B cell (primary cell): ENCODE measurements around the gene ARMC12. TPM values are rescaled to one million over a fixed set of nuclear protein-coding genes. Genes with fewer than 3 reads are reported as not detected.

ENCODE experiments used
- ATAC-seq: fragments of 200-7000 bp; cut with Tn5 transposase; one replicate; pipeline ENCODE4 v1.10.0; 2021; ENCODE audit warnings: low read depth, mild to moderate bottlenecking, moderate number of reproducible peaks, moderate library complexity
- CTCF ChIA-PET: fragments of 350-600 bp; sonication (Branson Sonifier 250); formaldehyde crosslinking; loops from one replicate; lab custom pipeline; 2021; ENCODE audit warnings: antibody characterized with exemption, inconsistent platforms; lab: Charles Lee
- POLR2A ChIA-PET: fragments of 350-600 bp; sonication (Branson Sonifier 250); formaldehyde crosslinking; loops from one replicate; lab custom pipeline; 2021; ENCODE audit warnings: antibody characterized with exemption; lab: Charles Lee
- DNase-seq: peaks from one replicate; pipeline ENCODE4 v3.0.0; 2013
- H2AFZ ChIP-seq: 2 replicates; pipeline ENCODE4 v1.6.1; 2012; ENCODE audit warnings: mild to moderate bottlenecking, low read depth, low read length; ENCODE audit not compliant: insufficient read depth, poor library complexity, severe bottlenecking
- H3K27ac ChIP-seq, 2 donors: 1 replicate in 1 of 2; 2 replicates in 1 of 2; pipeline ENCODE4 v1.5.1; 2012 to 2013; ENCODE audit warnings: low read length in 2 of 2, mild to moderate bottlenecking in 2 of 2, moderate library complexity in 1 of 2
- H3K27me3 ChIP-seq, 4 experiments: fragments of 200-600 bp in 1 of 4; sonication (generic) in 1 of 4; replicated peaks in 1 of 4; 1 replicate in 2 of 4; 2 replicates in 2 of 4; pipeline versions ENCODE4 v1.6.1 to v1.7.0; 2013 to 2016; ENCODE audit warnings: low read length in 3 of 4, mild to moderate bottlenecking in 2 of 4, mixed read lengths in 1 of 4, moderate library complexity in 1 of 4; ENCODE audit not compliant: insufficient read depth in 4 of 4, control insufficient read depth in 3 of 4; ENCODE audit errors: control extremely low read depth in 1 of 4
- H3K36me3 ChIP-seq, 2 experiments: replicated peaks in 1 of 2; 1 replicate in 1 of 2; 2 replicates in 1 of 2; pipeline versions ENCODE4 v1.6.1 to v1.7.1; 2013; ENCODE audit warnings: low read length in 1 of 2; ENCODE audit not compliant: insufficient read depth in 2 of 2, control insufficient read depth in 1 of 2; ENCODE audit errors: control extremely low read depth in 1 of 2, extremely low read depth in 1 of 2
- H3K4me1 ChIP-seq, 2 donors: fragments of 200-600 bp in 1 of 2; sonication (generic) in 1 of 2; 1 replicate in 1 of 2; 2 replicates in 1 of 2; pipeline versions ENCODE4 v1.5.1 to v1.6.1; 2013 to 2017; ENCODE audit warnings: low read length in 2 of 2; ENCODE audit not compliant: control insufficient read depth in 2 of 2, insufficient read depth in 2 of 2
- H3K4me2 ChIP-seq: replicated peaks from 2 replicates; pipeline ENCODE3; 2012; ENCODE audit warnings: mild to moderate bottlenecking, low read depth, low read length; ENCODE audit not compliant: poor library complexity, severe bottlenecking
- H3K4me3 ChIP-seq, 5 experiments: fragments of 200-600 bp in 1 of 5; sonication (generic) in 1 of 5; 1 replicate in 3 of 5; 2 replicates in 2 of 5; pipeline versions ENCODE4 v1.5.1 to v1.7.0; 2011 to 2016; ENCODE audit warnings: low read length in 4 of 5, mild to moderate bottlenecking in 4 of 5, low read depth in 2 of 5, control low read depth in 1 of 5, moderate library complexity in 1 of 5; ENCODE audit not compliant: insufficient read depth in 1 of 5; ENCODE audit errors: control extremely low read depth in 1 of 5, extremely low read depth in 1 of 5
- H3K79me2 ChIP-seq: fragments of 200-600 bp; sonication (generic); one replicate; pipeline ENCODE4 v1.6.0; 2016; ENCODE audit warnings: low read length; ENCODE audit not compliant: control insufficient read depth, insufficient read depth
- H3K9ac ChIP-seq: fragments of 200-600 bp; sonication (generic); 2 replicates; pipeline ENCODE4 v1.6.1; 2017; ENCODE audit warnings: mild to moderate bottlenecking, low read length, moderate library complexity
- H3K9me3 ChIP-seq, 3 donors: one replicate each; pipeline versions ENCODE4 v1.6.1 to v1.7.1; 2013; ENCODE audit warnings: low read length in 2 of 3; ENCODE audit not compliant: control insufficient read depth in 2 of 3, insufficient read depth in 1 of 3; ENCODE audit errors: control extremely low read depth in 1 of 3
- H4K20me1 ChIP-seq: 2 replicates; pipeline ENCODE4 v1.6.0; 2012; ENCODE audit warnings: mild to moderate bottlenecking, low read length; ENCODE audit not compliant: insufficient read depth, control insufficient read depth, poor library complexity, severe bottlenecking
- H3K27ac Mint-ChIP-seq: one replicate; pipeline ENCODE4 v1.8.0; 2021; ENCODE audit warnings: mixed read lengths
- H3K27me3 Mint-ChIP-seq: one replicate; pipeline ENCODE4 v1.8.0; 2021; ENCODE audit warnings: mixed read lengths
- H3K4me1 Mint-ChIP-seq: one replicate; pipeline ENCODE4 v1.8.0; 2021; ENCODE audit warnings: mixed read lengths
- H3K4me3 Mint-ChIP-seq: one replicate; pipeline ENCODE4 v1.8.0; 2021; ENCODE audit warnings: mixed read lengths
- H3K9me3 Mint-ChIP-seq: one replicate; pipeline ENCODE4 v1.8.0; 2022; ENCODE audit warnings: mixed read lengths; ENCODE audit not compliant: insufficient read depth
- EZH2 ChIP-seq: IDR thresholded peaks from 2 replicates; pipeline ENCODE4 v1.6.1; 2012; ENCODE audit warnings: borderline replicate concordance, low read depth, mild to moderate bottlenecking, moderate library complexity, low read length; ENCODE audit not compliant: insufficient read depth, poor library complexity, severe bottlenecking
- WGBS: methylation state at CpG from one replicate; pipeline ENCODE4 v1.1.5; 2013; ENCODE audit warnings: missing lambda C conversion rate; ENCODE audit not compliant: insufficient coverage; 5-methylcytosine and 5-hydroxymethylcytosine counted together
- intact Hi-C: fragments of 100-400 bp; cut with micrococcal nuclease; formaldehyde crosslinking; loops from one replicate; pipeline ENCODE4 v1.10.0; 2022
- polyA plus RNA-seq: library from polyadenylated mRNA; depleted of rRNA; stranded (reverse); fragments of >200 nt; gene quantifications from 2 replicates; pipeline ENCODE4 v1.2.3, GENCODE V29; 2012
- total RNA-seq, 2 donors: library from RNA; stranded (reverse); fragments of 120-200 nt in 1 of 2; gene quantifications; 1 replicate in 1 of 2; 2 replicates in 1 of 2; pipeline versions ENCODE4 v1.2.3 to v1.2.4, GENCODE V29; 2013 to 2022
- TF ChIP-seq, protein P1 (sequence below): fragments of 200-600 bp; IDR thresholded peaks from one replicate; pipeline ENCODE4 v1.8.0; 2022; ENCODE audit warnings: antibody characterized with exemption, mild to moderate bottlenecking

ARMC12 gene
- total and polyA plus RNA-seq, 2 donors (not counting 1 experiment from before 2014, with no cell fraction given) = 0.52 to 2.8 TPM

- peak overlapping the region; percentile 60 for H2AFZ ChIP-seq
- H3K4me3 Mint-ChIP-seq = no peak overlapping the region
- no peaks in the 10 kb centered on the region for H3K9me3 ChIP-seq
- no peaks in the 10 kb centered on the region for H4K20me1 ChIP-seq
- no peak overlapping the region for H3K4me3 ChIP-seq
- no peaks in the 10 kb centered on the region for H3K27me3 ChIP-seq
- H3K27ac ChIP-seq = peak overlapping the region in 1 of 2 donors; percentile 80
- POLR2A ChIA-PET = interaction anchor here (0.9 to 1.0 kb wide), 2 partner anchors 10 to 13 kb away, joined by 3 read pairs; no protein-coding TSS in a partner anchor
- peak overlapping the region; percentile 87 for H3K27ac Mint-ChIP-seq
- no peaks in the 10 kb centered on the region for H3K27me3 Mint-ChIP-seq
- DNase-seq (peak; percentile 5), ATAC-seq (no peak)
- H3K9me3 Mint-ChIP-seq = no peaks in the 10 kb centered on the region
- H3K4me1 Mint-ChIP-seq = peaks cover 47% of the 10 kb centered on the region
- no peak overlapping the region for H3K9ac ChIP-seq
- H3K79me2 ChIP-seq = no peaks in the 10 kb centered on the region
- peaks cover 39 to 49% of the 10 kb centered on the region in 2 donors for H3K4me1 ChIP-seq
- H3K36me3 ChIP-seq = no peaks in the 10 kb centered on the region
- TF ChIP-seq EZH2 = no peak
- TF ChIP-seq, protein P1, sequence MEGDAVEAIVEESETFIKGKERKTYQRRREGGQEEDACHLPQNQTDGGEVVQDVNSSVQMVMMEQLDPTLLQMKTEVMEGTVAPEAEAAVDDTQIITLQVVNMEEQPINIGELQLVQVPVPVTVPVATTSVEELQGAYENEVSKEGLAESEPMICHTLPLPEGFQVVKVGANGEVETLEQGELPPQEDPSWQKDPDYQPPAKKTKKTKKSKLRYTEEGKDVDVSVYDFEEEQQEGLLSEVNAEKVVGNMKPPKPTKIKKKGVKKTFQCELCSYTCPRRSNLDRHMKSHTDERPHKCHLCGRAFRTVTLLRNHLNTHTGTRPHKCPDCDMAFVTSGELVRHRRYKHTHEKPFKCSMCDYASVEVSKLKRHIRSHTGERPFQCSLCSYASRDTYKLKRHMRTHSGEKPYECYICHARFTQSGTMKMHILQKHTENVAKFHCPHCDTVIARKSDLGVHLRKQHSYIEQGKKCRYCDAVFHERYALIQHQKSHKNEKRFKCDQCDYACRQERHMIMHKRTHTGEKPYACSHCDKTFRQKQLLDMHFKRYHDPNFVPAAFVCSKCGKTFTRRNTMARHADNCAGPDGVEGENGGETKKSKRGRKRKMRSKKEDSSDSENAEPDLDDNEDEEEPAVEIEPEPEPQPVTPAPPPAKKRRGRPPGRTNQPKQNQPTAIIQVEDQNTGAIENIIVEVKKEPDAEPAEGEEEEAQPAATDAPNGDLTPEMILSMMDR = no peak
- CTCF ChIA-PET = interaction anchor here (1.2 to 7.0 kb wide), 2 partner anchors 10 to 19 kb away, joined by 4 to 48 read pairs; partner anchors contain the start of gene ARMC12
- 57% methylated on average over 19 of the region's 19 CpGs for WGBS
- peak overlapping the region; percentile 95 for H3K4me2 ChIP-seq
- intact Hi-C loops = loop anchor here (2.0 to 5.0 kb wide), 2 partner anchors 29 to 50 kb away; partner anchors contain the start of gene FKBP5
Observed at GRCh38 chr6:35717449-35718374, 19.1 kb upstream of the ARMC12 start.
